ENCODE measurements around the gene EPHA7.

The EPHA7 gene

GRCh38 chr6:93412452-93412851 is 6.9 kb downstream of the EPHA7 start:
- H3K4me3 ChIP-seq (ENCODE audit: low read depth, low read length): no peak overlapping the region
- no peak for TF ChIP-seq CTCF (IDR thresholded peaks at IDR 0.05; ENCODE audit: low read depth, low read length, missing control alignments)

GRCh38 chr6:93407186-93407585 is 12.2 kb downstream of the EPHA7 start:
- no peak overlapping the region for H3K4me3 ChIP-seq (ENCODE audit: low read depth, low read length)
- TF ChIP-seq CTCF (IDR thresholded peaks at IDR 0.05; ENCODE audit: low read depth, low read length, missing control alignments): no peak
- DNase-seq: no peak
- in situ Hi-C loops (cut with HindIII; ENCODE audit: low pct_ligation_motif_present, low sequenced_read_pairs): no loop called here
- no peak overlapping the region for H3K27ac ChIP-seq
- H3K36me3 ChIP-seq (replicated peaks): no peaks in the 10 kb centered on the region
- H3K27me3 ChIP-seq (replicated peaks): no peaks in the 10 kb centered on the region

More at GRCh38 chr6:93412452-93412851, 6.9 kb downstream of the EPHA7 start:
- peaks cover under 1% of the 10 kb centered on the region for H3K27me3 ChIP-seq (replicated peaks)
- in situ Hi-C loops (cut with HindIII; ENCODE audit: low pct_ligation_motif_present, low sequenced_read_pairs): no loop called here
- H3K36me3 ChIP-seq (replicated peaks): no peaks in the 10 kb centered on the region
- DNase-seq: no peak
- H3K27ac ChIP-seq: no peak overlapping the region

GRCh38 chr6:93403390-93403789 is 16.0 kb downstream of the EPHA7 start:
- no peak for TF ChIP-seq CTCF (IDR thresholded peaks at IDR 0.05; ENCODE audit: low read depth, low read length, missing control alignments)
- H3K27ac ChIP-seq: no peak overlapping the region
- H3K27me3 ChIP-seq (replicated peaks): no peaks in the 10 kb centered on the region
- H3K4me3 ChIP-seq (ENCODE audit: low read depth, low read length): no peak overlapping the region
- no peaks in the 10 kb centered on the region for H3K36me3 ChIP-seq (replicated peaks)
- in situ Hi-C loops (cut with HindIII; ENCODE audit: low pct_ligation_motif_present, low sequenced_read_pairs): no loop called here
- DNase-seq: no peak

- H3K27me3 ChIP-seq (replicated peaks): no peaks in the 10 kb centered on the region
- no peak for DNase-seq
- no peak overlapping the region for H3K4me3 ChIP-seq (ENCODE audit: low read depth, low read length)
- no peak for TF ChIP-seq CTCF (IDR thresholded peaks at IDR 0.05; ENCODE audit: low read depth, low read length, missing control alignments)
- in situ Hi-C loops (cut with HindIII; ENCODE audit: low pct_ligation_motif_present, low sequenced_read_pairs): no loop called here
- no peak overlapping the region for H3K27ac ChIP-seq
- no peaks in the 10 kb centered on the region for H3K36me3 ChIP-seq (replicated peaks)
These were observed 20.6 kb downstream of the EPHA7 start for GRCh38 chr6:93398723-93399122.

GRCh38 chr6:93394471-93394870 is 24.9 kb downstream of the EPHA7 start:
- Histone ChIP-seq H3K36me3 (replicated peaks) (no peaks in the 10 kb centered on the region), H3K27ac (no peak overlapping the region), H3K4me3 (ENCODE audit: low read depth, low read length) (no peak overlapping the region), H3K27me3 (replicated peaks) (no peaks in the 10 kb centered on the region)
- TF ChIP-seq CTCF (IDR thresholded peaks at IDR 0.05; ENCODE audit: low read depth, low read length, missing control alignments): no peak
- no peak for DNase-seq
- in situ Hi-C loops (cut with HindIII; ENCODE audit: low pct_ligation_motif_present, low sequenced_read_pairs): no loop called here

- no peak for DNase-seq
- TF ChIP-seq CTCF (IDR thresholded peaks at IDR 0.05; ENCODE audit: low read depth, low read length, missing control alignments): no peak
- no peaks in the 10 kb centered on the region for H3K36me3 ChIP-seq (replicated peaks)
- in situ Hi-C loops (cut with HindIII; ENCODE audit: low pct_ligation_motif_present, low sequenced_read_pairs): no loop called here
- H3K4me3 ChIP-seq (ENCODE audit: low read depth, low read length): no peak overlapping the region
- H3K27ac ChIP-seq: no peak overlapping the region
- no peaks in the 10 kb centered on the region for H3K27me3 ChIP-seq (replicated peaks)
These were observed 25.7 kb downstream of the EPHA7 start for GRCh38 chr6:93393554-93394074.
